Measurements from ENCODE around the gene MYOD1.

Gene MYOD1

GRCh38 chr11:17745023-17745772, 25.8 kb downstream of the MYOD1 start:
- TF ChIP-seq CTCF (IDR thresholded peaks at IDR 0.05; ENCODE audit: extremely low read depth, missing control alignments): no peak
- DNase-seq (ENCODE audit: low spot score): no peak

GRCh38 chr11:17746096-17746495, 26.7 kb downstream of the MYOD1 start:
- no peak for TF ChIP-seq CTCF (IDR thresholded peaks at IDR 0.05; ENCODE audit: extremely low read depth, missing control alignments)

GRCh38 chr11:17747131-17747955, 28.0 kb downstream of the MYOD1 start:
- TF ChIP-seq CTCF (IDR thresholded peaks at IDR 0.05; ENCODE audit: extremely low read depth, missing control alignments): no peak
- no peak for DNase-seq (ENCODE audit: low spot score)

More at GRCh38 chr11:17746096-17746495, 26.7 kb downstream of the MYOD1 start:
- DNase-seq (ENCODE audit: low spot score): no peak

- DNase-seq (ENCODE audit: low spot score): no peak
- TF ChIP-seq CTCF (IDR thresholded peaks at IDR 0.05; ENCODE audit: extremely low read depth, missing control alignments): no peak
These were observed 28.7 kb downstream of the MYOD1 start for GRCh38 chr11:17748044-17748443.

GRCh38 chr11:17748761-17749721, 29.7 kb downstream of the MYOD1 start:
- DNase-seq (ENCODE audit: low spot score): no peak
- TF ChIP-seq CTCF (IDR thresholded peaks at IDR 0.05; ENCODE audit: extremely low read depth, missing control alignments): no peak

GRCh38 chr11:17750013-17750800, 30.8 kb downstream of the MYOD1 start:
- no peak for DNase-seq (ENCODE audit: low spot score)
- no peak for TF ChIP-seq CTCF (IDR thresholded peaks at IDR 0.05; ENCODE audit: extremely low read depth, missing control alignments)
